Measurements from ENCODE around the gene NCOR1. TPM values are rescaled to one million over a fixed set of nuclear protein-coding genes. Genes with fewer than 3 reads are reported as not detected.
A peak's percentile ranks its signal among the peaks of the same experiment; 100 is the strongest.
"Not testable (repeated sequence)": the region's sequence is repeated elsewhere in the genome, so short reads cannot be mapped to it uniquely, and the experiment has no call there.

The NCOR1 gene
- total RNA-seq, 1 experiment from 2014 or later: 95.2 TPM

DNA sequence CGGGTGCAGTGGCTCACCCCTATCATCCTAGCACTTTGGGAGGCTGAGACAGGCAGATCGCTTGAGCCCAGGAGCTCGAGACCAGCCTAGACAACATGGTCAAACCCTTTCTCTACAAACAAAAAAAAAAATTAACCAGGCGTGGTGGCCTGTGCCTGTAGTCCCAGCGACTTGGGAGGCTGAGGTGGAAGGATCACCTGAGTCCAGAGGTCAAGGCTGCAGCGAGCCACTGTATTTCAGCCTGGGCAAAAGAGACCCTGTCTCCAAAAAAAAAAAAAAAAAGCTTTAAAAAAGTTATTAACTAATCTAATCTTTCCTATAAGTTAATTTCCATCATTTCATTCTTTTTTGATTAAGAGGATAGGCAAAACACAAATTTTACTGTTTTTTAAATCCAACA, 2.5 kb downstream of the NCOR1 start:
- peaks cover 26% of the 10 kb centered on the region for H3K4me1 ChIP-seq (ENCODE audit: low read length)
- no peak overlapping the region for H3K9ac ChIP-seq (ENCODE audit: low read length)
- no peak overlapping the region for H3K4me3 ChIP-seq (ENCODE audit: low read length)
- H3K79me2 ChIP-seq (ENCODE audit: low read length): peaks cover 93% of the 10 kb centered on the region
- H3K9me2 ChIP-seq (replicated peaks; ENCODE audit: insufficient read depth, low read length): no peaks in the 10 kb centered on the region
- H3K27ac ChIP-seq (ENCODE audit: low read length): no peak overlapping the region
- no peak overlapping the region for H2AFZ ChIP-seq (ENCODE audit: low read length)
- H3K36me3 ChIP-seq (ENCODE audit: insufficient read depth, low read length): no peaks in the 10 kb centered on the region
- no peaks in the 10 kb centered on the region for H3K27me3 ChIP-seq (ENCODE audit: low read length)
- H3K9me3 ChIP-seq (ENCODE audit: low read length): no peaks in the 10 kb centered on the region
- DNase-seq: no peak
- peaks cover 14% of the 10 kb centered on the region for H4K20me1 ChIP-seq (ENCODE audit: insufficient read depth, low read depth, low read length)
- peak overlapping the region; percentile 94 for H3K4me2 ChIP-seq (ENCODE audit: low read depth, low read length, poor library complexity, severe bottlenecking)

- Histone ChIP-seq H3K27me3 (ENCODE audit: low read length) (no peaks in the 10 kb centered on the region), H3K79me2 (ENCODE audit: low read length) (peaks cover 92% of the 10 kb centered on the region), H3K4me1 (ENCODE audit: low read length) (peaks cover 23% of the 10 kb centered on the region), H3K9me2 (replicated peaks; ENCODE audit: insufficient read depth, low read length) (no peaks in the 10 kb centered on the region), H3K36me3 (ENCODE audit: insufficient read depth, low read length) (no peaks in the 10 kb centered on the region), H3K9ac (ENCODE audit: low read length) (no peak overlapping the region), H3K9me3 (ENCODE audit: low read length) (no peaks in the 10 kb centered on the region), H2AFZ (ENCODE audit: low read length) (no peak overlapping the region), H3K4me3 (ENCODE audit: low read length) (no peak overlapping the region), H4K20me1 (ENCODE audit: insufficient read depth, low read depth, low read length) (peaks cover 14% of the 10 kb centered on the region), H3K27ac (ENCODE audit: low read length) (no peak overlapping the region), H3K4me2 (ENCODE audit: low read depth, low read length, poor library complexity, severe bottlenecking) (no peak overlapping the region)
- DNase-seq: no peak
Measured at GRCh38 chr17:16211590-16211989, 3.7 kb downstream of the NCOR1 start.

DNA sequence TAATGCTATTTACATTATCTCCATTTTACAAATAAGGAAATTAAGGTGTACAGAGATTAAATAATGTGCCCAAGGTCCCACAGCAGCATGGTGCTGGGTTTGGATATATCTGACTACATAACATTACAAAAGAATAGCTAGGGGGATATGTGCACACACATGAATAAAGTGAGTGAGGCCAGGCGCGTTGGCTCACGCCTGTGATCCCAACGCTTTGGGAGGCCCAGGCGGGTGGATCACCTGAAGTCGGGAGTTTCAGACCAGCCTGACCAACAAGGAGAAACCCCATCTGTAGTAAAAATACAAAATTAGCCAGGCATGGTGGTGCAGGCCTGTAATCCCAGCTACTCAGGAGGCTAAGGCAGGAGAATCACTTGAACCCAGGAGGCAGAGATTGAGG, 10.6 kb downstream of the NCOR1 start:
- H3K27ac ChIP-seq (ENCODE audit: low read length): 0 out of 2 replicates have a peak overlapping the region, but pooled peaks have one; percentile 37
- H4K20me1 ChIP-seq (ENCODE audit: insufficient read depth, low read depth, low read length); H3K27me3 ChIP-seq (ENCODE audit: low read length): not testable (repeated sequence)

GRCh38 chr17:16202554-16203500, 12.5 kb downstream of the NCOR1 start:
- Histone ChIP-seq H3K4me3 (ENCODE audit: low read length) (peak overlapping the region; percentile 1; the same call in 1 of the 2 replicates), H3K27ac (ENCODE audit: low read length) (peak overlapping the region; percentile 43), H3K4me2 (ENCODE audit: low read depth, low read length, poor library complexity, severe bottlenecking) (peak overlapping the region; percentile 57), H3K79me2 (ENCODE audit: low read length) (peaks cover 97% of the 10 kb centered on the region), H3K9ac (ENCODE audit: low read length) (peak overlapping the region; percentile 37), H3K4me1 (ENCODE audit: low read length) (peaks cover 61% of the 10 kb centered on the region)
- not testable (repeated sequence) for H3K36me3 ChIP-seq (ENCODE audit: insufficient read depth, low read length); DNase-seq; H3K27me3 ChIP-seq (ENCODE audit: low read length); H4K20me1 ChIP-seq (ENCODE audit: insufficient read depth, low read depth, low read length); H2AFZ ChIP-seq (ENCODE audit: low read length); H3K9me3 ChIP-seq (ENCODE audit: low read length); H3K9me2 ChIP-seq (replicated peaks; ENCODE audit: insufficient read depth, low read length)

More for the DNA sequence above, 10.6 kb downstream of the NCOR1 start:
- H3K4me2 ChIP-seq (ENCODE audit: low read depth, low read length, poor library complexity, severe bottlenecking): peak overlapping the region; percentile 57
- DNase-seq; H3K9me2 ChIP-seq (replicated peaks; ENCODE audit: insufficient read depth, low read length); H3K9ac ChIP-seq (ENCODE audit: low read length); H3K36me3 ChIP-seq (ENCODE audit: insufficient read depth, low read length); H3K9me3 ChIP-seq (ENCODE audit: low read length); H3K4me3 ChIP-seq (ENCODE audit: low read length); H2AFZ ChIP-seq (ENCODE audit: low read length): not testable (repeated sequence)
- H3K79me2 ChIP-seq (ENCODE audit: low read length): peaks cover 94% of the 10 kb centered on the region
- H3K4me1 ChIP-seq (ENCODE audit: low read length): peaks cover 50% of the 10 kb centered on the region

GRCh38 chr17:16201693-16202131, 13.6 kb downstream of the NCOR1 start:
- H3K4me1 ChIP-seq (ENCODE audit: low read length): peaks cover 61% of the 10 kb centered on the region
- H3K79me2 ChIP-seq (ENCODE audit: low read length): peaks cover 98% of the 10 kb centered on the region
- H3K4me3 ChIP-seq (ENCODE audit: low read length); DNase-seq; H3K36me3 ChIP-seq (ENCODE audit: insufficient read depth, low read length); H3K9me3 ChIP-seq (ENCODE audit: low read length); H3K4me2 ChIP-seq (ENCODE audit: low read depth, low read length, poor library complexity, severe bottlenecking); H3K9me2 ChIP-seq (replicated peaks; ENCODE audit: insufficient read depth, low read length); H3K27me3 ChIP-seq (ENCODE audit: low read length); H4K20me1 ChIP-seq (ENCODE audit: insufficient read depth, low read depth, low read length); H3K27ac ChIP-seq (ENCODE audit: low read length); H2AFZ ChIP-seq (ENCODE audit: low read length); H3K9ac ChIP-seq (ENCODE audit: low read length): not testable (repeated sequence)

DNA sequence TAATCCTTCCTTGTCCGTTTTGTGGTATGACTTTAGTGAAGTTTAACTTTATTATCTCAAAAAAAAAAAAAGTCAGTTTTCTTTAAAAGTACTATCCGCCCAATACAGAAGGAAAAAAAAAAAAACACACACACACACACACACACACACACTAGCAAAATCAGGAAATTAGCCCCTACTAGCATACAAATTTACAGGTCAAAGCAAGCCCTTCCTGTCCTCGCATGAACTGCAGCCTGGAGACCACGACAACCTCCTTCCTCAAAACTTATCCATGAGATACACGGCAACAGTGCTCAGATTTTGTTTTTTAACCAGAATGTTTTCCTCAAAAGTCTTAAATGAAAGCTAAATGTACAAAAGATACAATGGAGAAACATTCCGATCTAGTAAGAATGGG, 16.2 kb downstream of the NCOR1 start:
- DNase-seq: peak; percentile 57
- no peaks in the 10 kb centered on the region for H3K27me3 ChIP-seq (ENCODE audit: low read length)
- H3K27ac ChIP-seq (ENCODE audit: low read length): peak overlapping the region; percentile 66
- no peaks in the 10 kb centered on the region for H4K20me1 ChIP-seq (ENCODE audit: insufficient read depth, low read depth, low read length)
- peak overlapping the region; percentile 35; the same call in 1 of the 2 replicates for H3K9ac ChIP-seq (ENCODE audit: low read length)
- peaks cover 49% of the 10 kb centered on the region for H3K4me1 ChIP-seq (ENCODE audit: low read length)
- H3K79me2 ChIP-seq (ENCODE audit: low read length): peaks cover 89% of the 10 kb centered on the region
- H2AFZ ChIP-seq (ENCODE audit: low read length): no peak overlapping the region
- 0 out of 2 replicates have a peak overlapping the region, but pooled peaks have one; percentile 11 for H3K4me3 ChIP-seq (ENCODE audit: low read length)
- no peaks in the 10 kb centered on the region for H3K9me2 ChIP-seq (replicated peaks; ENCODE audit: insufficient read depth, low read length)
- H3K36me3 ChIP-seq (ENCODE audit: insufficient read depth, low read length): 0 out of 2 replicates have a peak, but pooled peaks cover 3% of the 10 kb centered on the region
- H3K4me2 ChIP-seq (ENCODE audit: low read depth, low read length, poor library complexity, severe bottlenecking): peak overlapping the region; percentile 46
- H3K9me3 ChIP-seq (ENCODE audit: low read length): no peaks in the 10 kb centered on the region

DNA sequence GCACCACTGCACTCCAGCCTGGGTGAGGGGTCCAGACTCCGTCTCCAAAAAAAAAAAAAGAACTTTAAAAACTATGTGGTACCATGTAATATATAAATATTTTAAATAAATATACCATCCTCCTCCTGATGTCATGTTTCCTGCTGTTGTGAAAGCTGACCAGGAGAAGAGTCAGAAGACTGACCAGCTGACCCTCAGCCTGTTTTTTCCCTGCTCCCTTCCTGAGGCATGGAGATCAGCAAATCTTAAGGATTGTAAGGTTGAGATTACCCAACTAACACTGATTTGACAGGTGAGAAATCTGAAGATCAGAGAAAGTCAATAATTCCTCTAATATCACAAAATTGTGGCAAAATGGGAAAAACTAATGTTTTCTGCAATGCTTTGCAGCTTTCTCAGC, 18.1 kb downstream of the NCOR1 start:
- H3K4me3 ChIP-seq (ENCODE audit: low read length): no peak overlapping the region
- H4K20me1 ChIP-seq (ENCODE audit: insufficient read depth, low read depth, low read length): no peaks in the 10 kb centered on the region
- no peaks in the 10 kb centered on the region for H3K27me3 ChIP-seq (ENCODE audit: low read length)
- no peak overlapping the region for H2AFZ ChIP-seq (ENCODE audit: low read length)
- peaks cover 87% of the 10 kb centered on the region for H3K79me2 ChIP-seq (ENCODE audit: low read length)
- H3K4me2 ChIP-seq (ENCODE audit: low read depth, low read length, poor library complexity, severe bottlenecking): no peak overlapping the region
- peaks cover 31% of the 10 kb centered on the region for H3K4me1 ChIP-seq (ENCODE audit: low read length)
- no peaks in the 10 kb centered on the region for H3K9me2 ChIP-seq (replicated peaks; ENCODE audit: insufficient read depth, low read length)
- H3K9ac ChIP-seq (ENCODE audit: low read length): no peak overlapping the region
- 0 out of 2 replicates have a peak, but pooled peaks cover 3% of the 10 kb centered on the region for H3K36me3 ChIP-seq (ENCODE audit: insufficient read depth, low read length)
- H3K9me3 ChIP-seq (ENCODE audit: low read length): no peaks in the 10 kb centered on the region
- no peak overlapping the region for H3K27ac ChIP-seq (ENCODE audit: low read length)
- no peak for DNase-seq

- H2AFZ ChIP-seq (ENCODE audit: low read length); H4K20me1 ChIP-seq (ENCODE audit: insufficient read depth, low read depth, low read length); H3K9me2 ChIP-seq (replicated peaks; ENCODE audit: insufficient read depth, low read length); H3K27me3 ChIP-seq (ENCODE audit: low read length); H3K27ac ChIP-seq (ENCODE audit: low read length); H3K4me3 ChIP-seq (ENCODE audit: low read length); DNase-seq; H3K4me1 ChIP-seq (ENCODE audit: low read length); H3K36me3 ChIP-seq (ENCODE audit: insufficient read depth, low read length); H3K4me2 ChIP-seq (ENCODE audit: low read depth, low read length, poor library complexity, severe bottlenecking); H3K9ac ChIP-seq (ENCODE audit: low read length); H3K9me3 ChIP-seq (ENCODE audit: low read length): not testable (repeated sequence)
- H3K79me2 ChIP-seq (ENCODE audit: low read length): peaks cover 87% of the 10 kb centered on the region
Measured at GRCh38 chr17:16194307-16194835, 21.0 kb downstream of the NCOR1 start.
